Thoracic aorta (tissue), 2 donors: Measurements from ENCODE around the gene POMGNT2. TPM values are rescaled to one million over a fixed set of nuclear protein-coding genes. Genes with fewer than 3 reads are reported as not detected.

Experiments used
- ATAC-seq: fragments of 150-250 bp; one replicate; pipeline ENCODE4 v1.8.0; 2017; ENCODE audit warnings: low read depth; ENCODE audit not compliant: insufficient number of reproducible peaks, low FRiP score
- DNase-seq: peaks from one replicate; pipeline ENCODE4 v3.0.0-alpha.2; 2020; ENCODE audit warnings: low spot score
- H3K27ac ChIP-seq, 2 donors: fragments of 200-600 bp; sonication (generic); 1 replicate in 1 of 2; 2 replicates in 1 of 2; pipeline ENCODE4 v1.5.1; 2016; ENCODE audit warnings: mild to moderate bottlenecking in 2 of 2, moderate library complexity in 2 of 2
- H3K27me3 ChIP-seq: fragments of 200-600 bp; sonication (generic); replicated peaks from 2 replicates; pipeline ENCODE4 v1.6.0; 2016; ENCODE audit warnings: mild to moderate bottlenecking; ENCODE audit not compliant: insufficient read depth
- H3K36me3 ChIP-seq: fragments of 200-600 bp; sonication (generic); one replicate; pipeline ENCODE4 v1.5.1; 2016
- H3K4me1 ChIP-seq, 2 donors: fragments of 200-600 bp; sonication (generic); 1 replicate in 1 of 2; 2 replicates in 1 of 2; pipeline versions ENCODE4 v1.5.1 to v1.6.0; 2016; ENCODE audit warnings: low read depth in 2 of 2, mild to moderate bottlenecking in 1 of 2; ENCODE audit not compliant: control insufficient read depth in 1 of 2
- H3K4me3 ChIP-seq: fragments of 200-600 bp; sonication (generic); 2 replicates; pipeline ENCODE4 v1.5.1; 2016; ENCODE audit warnings: mild to moderate bottlenecking
- H3K9me3 ChIP-seq: fragments of 200-600 bp; sonication (generic); 2 replicates; pipeline ENCODE4 v1.5.1; 2016
- CTCF ChIP-seq: fragments of 200-600 bp; sonication (generic); IDR thresholded peaks from one replicate; pipeline ENCODE4 v1.5.1; 2019; ENCODE audit warnings: antibody characterized with exemption
- total RNA-seq, 2 donors: library from RNA; depleted of rRNA; stranded (reverse); fragments of >200 nt; gene quantifications; one replicate each; pipeline versions ENCODE4 v1.1.0 to v1.2.3, GENCODE V29; 2016

POMGNT2 gene
- total RNA-seq, 2 donors from 2014 or later = 8.6 to 21.7 TPM

- H3K4me3 ChIP-seq = no peak overlapping the region
- H3K36me3 ChIP-seq = no peaks in the 10 kb centered on the region
- H3K9me3 ChIP-seq = no peaks in the 10 kb centered on the region
- H3K27ac ChIP-seq = no peak overlapping the region
- no peaks in the 10 kb centered on the region for H3K27me3 ChIP-seq
- TF ChIP-seq CTCF = no peak
- DNase-seq (no peak), ATAC-seq (no peak)
- H3K4me1 ChIP-seq = no peaks in the 10 kb centered on the region
These were observed 40.7 kb upstream of the POMGNT2 start for GRCh38 chr3:43146599-43146998.

- H3K27ac ChIP-seq = no peak overlapping the region
- H3K36me3 ChIP-seq = no peaks in the 10 kb centered on the region
- no peak for TF ChIP-seq CTCF
- ATAC-seq (no peak), DNase-seq (no peak)
- H3K27me3 ChIP-seq = no peaks in the 10 kb centered on the region
- no peaks in the 10 kb centered on the region for H3K4me1 ChIP-seq
- H3K4me3 ChIP-seq = no peak overlapping the region
- H3K9me3 ChIP-seq = no peaks in the 10 kb centered on the region
These were observed 39.0 kb upstream of the POMGNT2 start for GRCh38 chr3:43144761-43145490.

DNA sequence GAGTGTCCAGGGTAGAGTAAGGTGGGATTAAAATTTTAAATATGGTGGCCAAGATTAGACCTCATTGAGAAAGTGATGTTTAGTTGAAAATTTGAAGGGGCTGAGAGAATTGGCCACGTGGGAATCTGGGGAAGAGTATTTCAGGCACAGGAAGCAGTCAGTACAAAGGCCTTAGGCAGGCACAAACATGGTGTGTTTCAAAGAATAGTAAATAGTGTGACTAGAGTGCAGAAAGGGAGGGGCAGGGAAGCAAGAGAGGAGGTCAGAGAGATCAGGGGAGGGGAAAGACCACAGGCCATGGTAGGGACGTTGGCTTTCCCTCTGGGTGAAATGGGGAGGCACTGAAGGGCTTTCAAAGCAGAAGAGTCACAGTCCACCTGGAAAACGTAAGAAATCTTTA, 36.6 kb upstream of the POMGNT2 start:
- ATAC-seq = no peak

DNA sequence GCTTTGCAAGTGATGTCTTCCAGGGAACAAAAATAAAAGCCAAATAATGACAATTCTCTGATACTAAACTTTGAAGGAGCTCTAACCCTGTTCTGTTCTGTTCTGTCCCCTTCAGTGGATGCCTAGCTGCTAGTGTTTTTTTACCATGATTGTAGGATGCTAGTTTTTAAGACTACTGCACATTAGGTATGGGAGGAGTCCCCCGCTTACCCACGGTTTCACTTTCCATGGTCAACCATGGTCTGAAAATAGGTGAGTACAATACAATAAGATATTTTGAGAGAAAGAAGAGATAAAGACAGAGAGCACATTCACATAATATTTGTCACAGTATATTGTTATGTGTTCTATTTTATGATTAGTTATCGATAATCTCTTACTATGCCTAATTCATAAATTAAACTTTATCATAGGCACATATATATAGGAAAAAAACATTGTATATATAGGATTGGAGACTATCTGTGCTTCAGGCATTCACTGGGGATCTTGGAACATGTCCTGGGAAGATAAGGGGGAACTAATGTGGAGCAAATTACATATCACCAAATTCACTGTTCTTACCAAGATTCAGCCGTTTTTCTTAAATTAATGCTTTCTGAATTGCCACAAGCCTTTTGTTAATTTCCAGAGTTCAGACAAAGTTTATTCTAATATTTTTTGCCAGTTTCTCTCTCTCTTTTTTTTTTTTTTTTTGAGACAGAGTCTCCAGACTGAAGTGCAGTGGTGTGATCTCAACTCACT, 32.8 kb upstream of the POMGNT2 start:
- no peaks in the 10 kb centered on the region for H3K36me3 ChIP-seq
- no peak overlapping the region for H3K27ac ChIP-seq
- H3K4me3 ChIP-seq = no peak overlapping the region
- ATAC-seq (no peak), DNase-seq (no peak)
- no peaks in the 10 kb centered on the region for H3K27me3 ChIP-seq
- H3K9me3 ChIP-seq = peaks cover 4% of the 10 kb centered on the region
- no peaks in the 10 kb centered on the region for H3K4me1 ChIP-seq
- TF ChIP-seq CTCF = no peak

More for the DNA sequence above, 36.6 kb upstream of the POMGNT2 start:
- Histone ChIP-seq H3K4me1 (no peaks in the 10 kb centered on the region), H3K27ac (no peak overlapping the region), H3K4me3 (no peak overlapping the region), H3K9me3 (no peaks in the 10 kb centered on the region), H3K27me3 (no peaks in the 10 kb centered on the region), H3K36me3 (no peaks in the 10 kb centered on the region)
- DNase-seq = no peak
- no peak for TF ChIP-seq CTCF

- H3K4me1 ChIP-seq = no peaks in the 10 kb centered on the region
- peaks cover 4% of the 10 kb centered on the region for H3K9me3 ChIP-seq
- no peak for TF ChIP-seq CTCF
- H3K4me3 ChIP-seq = no peak overlapping the region
- DNase-seq (no peak), ATAC-seq (no peak)
- no peaks in the 10 kb centered on the region for H3K27me3 ChIP-seq
- H3K27ac ChIP-seq = no peak overlapping the region
- H3K36me3 ChIP-seq = no peaks in the 10 kb centered on the region
These were observed 27.2 kb upstream of the POMGNT2 start for GRCh38 chr3:43132870-43133636.
